ENCODE results near the gene BARX2.

The BARX2 gene

DNA sequence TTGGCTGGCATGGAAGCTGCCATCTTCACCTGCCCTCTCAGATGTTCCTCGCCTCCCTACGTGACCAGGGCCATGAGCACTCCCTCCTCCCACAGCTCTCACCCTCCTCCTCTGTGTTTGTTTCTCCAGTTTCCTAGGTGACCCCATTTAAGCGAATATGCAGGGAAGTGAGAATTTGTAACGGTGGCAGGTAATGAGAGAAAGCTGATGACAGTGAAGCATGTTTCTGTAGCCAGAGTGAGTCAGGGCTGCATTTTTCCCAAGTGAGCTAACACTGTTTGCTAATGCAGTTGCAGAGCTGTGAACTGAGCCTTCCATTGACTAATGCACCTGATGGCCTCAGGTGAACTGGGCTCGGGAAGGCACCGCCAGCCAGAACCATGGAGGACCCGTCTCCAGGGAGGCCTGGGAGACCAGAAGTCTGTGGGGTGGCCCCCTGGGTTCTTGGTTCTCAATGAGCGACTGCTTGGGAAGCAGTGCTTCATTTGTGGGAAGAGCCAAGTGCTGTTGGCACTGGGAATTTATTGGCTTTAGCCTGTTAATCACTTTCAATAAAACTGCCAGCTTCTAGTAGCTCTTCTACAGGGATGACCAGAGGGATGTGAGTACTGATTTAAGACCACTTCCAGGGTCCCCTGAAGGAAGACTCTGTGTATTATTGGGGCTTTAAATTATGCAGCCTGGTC is 64.5 kb downstream of the BARX2 start:
- DNase-seq (ENCODE audit: low read depth), result no peak

- DNase-seq (ENCODE audit: low read depth), result no peak
These were observed 66.5 kb downstream of the BARX2 start for GRCh38 chr11:129442171-129442570.

GRCh38 chr11:129443276-129443675 is 67.6 kb downstream of the BARX2 start:
- no peak for DNase-seq (ENCODE audit: low read depth)

DNA sequence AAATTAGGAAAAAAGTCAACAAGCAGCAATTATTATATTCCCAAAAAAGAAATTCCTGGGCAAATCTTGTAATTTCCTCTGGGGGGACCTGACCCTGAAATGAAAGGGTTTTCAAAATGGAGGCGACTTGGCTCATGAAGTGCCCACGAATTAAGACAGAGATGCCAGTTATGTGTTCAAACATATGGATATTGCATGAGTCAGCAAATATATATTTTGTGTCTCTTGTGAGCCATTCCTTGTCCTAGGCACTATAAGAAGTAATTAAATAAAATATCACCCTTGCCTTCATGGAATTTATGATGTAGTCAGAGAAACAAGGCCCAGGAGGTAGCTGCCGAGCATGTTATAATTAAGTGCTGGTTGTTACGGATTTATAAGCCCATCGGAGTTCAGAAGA is 68.6 kb downstream of the BARX2 start:
- DNase-seq (ENCODE audit: low read depth), result no peak

GRCh38 chr11:129445226-129445625 is 69.6 kb downstream of the BARX2 start:
- DNase-seq (ENCODE audit: low read depth), result no peak

- no peak for DNase-seq (ENCODE audit: low read depth)
These were observed 70.9 kb downstream of the BARX2 start for GRCh38 chr11:129446572-129446971.

- DNase-seq (ENCODE audit: low read depth), result no peak
These were observed 72.1 kb downstream of the BARX2 start for GRCh38 chr11:129447654-129448239.

DNA sequence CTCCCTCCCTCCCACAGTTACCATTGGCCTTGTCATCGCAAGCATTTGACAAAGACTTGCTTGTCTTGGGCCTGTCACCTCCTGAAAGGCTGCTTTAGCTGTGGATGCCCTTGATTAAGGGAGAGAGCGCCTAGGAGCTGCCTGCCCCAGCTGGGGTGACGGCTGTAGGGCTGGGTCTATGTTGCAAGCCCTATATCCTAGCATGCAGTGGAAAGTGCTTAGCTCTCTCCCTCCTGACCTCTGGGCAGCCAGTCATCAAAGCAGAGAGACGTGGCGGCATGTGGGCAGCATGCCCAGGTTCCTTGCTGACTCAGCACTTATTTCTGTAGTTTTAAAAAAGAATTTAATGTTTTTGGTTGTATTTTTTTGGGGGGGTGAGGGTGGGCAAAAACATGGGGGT is 75.9 kb downstream of the BARX2 start:
- no peak for DNase-seq (ENCODE audit: low read depth)

DNA sequence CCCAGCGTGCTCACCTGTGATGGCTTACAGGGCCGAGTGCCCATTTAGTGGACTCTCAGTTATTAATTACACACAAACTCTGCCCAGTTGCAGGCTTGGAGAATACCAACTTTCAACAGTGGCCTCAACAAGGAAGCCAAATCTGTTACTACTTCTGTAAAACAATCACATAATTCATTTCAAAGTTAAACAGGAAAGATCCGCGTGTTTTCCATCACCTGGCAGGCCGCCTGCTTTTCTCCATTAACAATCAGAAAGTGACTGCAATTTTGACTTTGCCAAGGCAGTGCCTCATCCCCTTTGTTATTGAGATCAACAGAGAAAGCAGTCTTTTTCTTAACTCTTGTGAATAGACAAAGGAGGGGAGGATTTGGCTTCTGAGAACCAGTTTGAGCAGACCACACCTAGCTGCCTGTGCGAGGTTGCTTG is 77.7 kb downstream of the BARX2 start:
- DNase-seq (ENCODE audit: low read depth), result no peak

GRCh38 chr11:129455101-129455500 is 79.5 kb downstream of the BARX2 start:
- DNase-seq (ENCODE audit: low read depth), result no peak

GRCh38 chr11:129455756-129456655 is 80.4 kb downstream of the BARX2 start:
- DNase-seq (ENCODE audit: low read depth), result no peak

DNA sequence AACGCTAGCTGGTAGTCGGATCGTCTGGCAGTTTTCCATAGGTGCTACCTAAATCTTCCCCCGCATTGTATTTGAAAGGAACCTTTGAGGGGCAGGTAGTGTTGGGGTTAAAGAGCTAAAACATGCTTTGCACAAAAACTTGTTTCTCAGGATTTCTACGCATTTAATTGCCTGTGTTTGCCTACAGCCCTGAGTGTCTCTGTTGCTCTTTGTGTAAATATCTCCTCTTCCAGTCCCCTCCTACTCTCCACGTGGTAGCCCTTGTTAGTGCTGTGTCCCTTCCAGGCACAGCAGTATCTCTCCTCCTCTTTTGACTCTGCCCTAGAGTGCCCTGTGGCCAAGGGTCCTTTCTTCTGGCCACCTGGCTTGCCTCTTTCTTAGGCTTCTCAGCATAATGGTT is 81.7 kb downstream of the BARX2 start:
- no peak for DNase-seq (ENCODE audit: low read depth)

GRCh38 chr11:129458278-129458677 is 82.6 kb downstream of the BARX2 start:
- DNase-seq (ENCODE audit: low read depth), result no peak

DNA sequence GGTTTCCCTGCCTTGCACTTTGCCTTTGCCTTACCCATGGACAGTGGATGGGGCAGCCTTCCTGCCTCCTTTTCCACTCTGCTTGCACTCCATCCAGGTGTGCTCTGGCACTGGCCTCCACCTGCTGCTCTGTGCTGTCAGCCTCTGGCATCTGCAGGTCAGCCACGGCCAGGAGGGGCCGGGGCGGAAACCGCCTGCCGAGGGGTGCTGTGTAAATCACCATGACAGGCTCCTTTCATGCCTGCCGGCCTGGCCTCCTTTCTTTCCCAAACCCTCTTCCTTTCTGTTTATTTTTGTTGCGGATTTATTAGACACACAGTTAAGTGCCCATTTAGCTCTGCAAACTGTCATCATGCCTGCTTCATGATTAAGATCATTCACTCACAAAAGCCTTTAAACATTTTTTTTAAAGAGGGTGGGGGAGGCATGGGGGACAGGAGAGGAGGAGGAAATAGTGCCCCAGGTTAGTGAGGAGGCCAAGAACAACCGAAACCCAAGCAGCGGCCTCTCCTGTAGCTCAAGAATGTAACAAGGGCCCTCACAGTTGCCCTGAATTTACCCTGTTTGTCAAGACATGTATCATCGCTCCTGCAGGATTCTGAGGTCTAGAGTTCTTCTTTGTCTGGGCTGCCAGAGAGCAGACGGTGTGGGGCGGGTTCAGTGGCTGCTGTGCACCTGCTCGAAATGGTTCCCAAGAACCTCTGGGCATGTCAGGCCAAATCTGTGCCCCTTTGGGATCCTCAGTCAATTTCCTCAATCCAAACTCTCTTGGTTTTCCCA is 83.3 kb downstream of the BARX2 start:
- no peak for DNase-seq (ENCODE audit: low read depth)

DNA sequence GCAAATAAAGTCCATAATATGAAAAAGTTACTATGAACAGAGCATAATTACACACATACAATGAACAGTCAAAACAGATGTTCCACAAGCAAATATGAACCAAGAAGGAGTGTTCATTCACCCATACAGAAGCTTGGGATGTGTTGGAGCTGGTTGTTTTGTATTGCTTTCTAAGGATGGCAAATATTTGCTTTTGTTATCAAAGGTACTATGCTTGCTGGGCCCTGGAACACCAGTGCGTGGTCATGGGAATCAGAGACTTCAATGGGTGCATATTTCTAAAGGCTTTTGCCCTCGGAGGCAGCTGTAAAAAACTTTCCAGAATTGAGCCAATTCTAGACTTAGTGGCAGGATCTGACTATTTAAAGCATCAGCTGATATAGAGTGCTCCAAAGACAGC is 85.1 kb downstream of the BARX2 start:
- DNase-seq (ENCODE audit: low read depth), result no peak

DNA sequence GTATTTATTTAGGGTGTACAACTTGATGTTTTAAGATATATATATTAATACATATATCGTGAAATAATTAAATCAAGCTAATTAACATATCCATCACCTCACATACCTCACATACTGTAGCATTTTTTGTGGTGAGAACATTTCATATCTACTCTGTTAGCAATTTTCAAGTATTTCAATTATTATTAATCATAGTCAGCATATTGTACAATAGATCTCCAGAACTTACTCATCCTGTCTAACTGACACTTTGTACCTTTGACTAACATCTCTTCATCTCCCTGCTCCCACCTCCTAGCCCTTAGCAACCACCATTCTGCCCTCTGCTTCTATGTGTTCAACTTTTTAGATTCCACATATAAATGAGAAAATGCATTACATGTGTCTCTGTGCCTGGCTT is 108.4 kb downstream of the BARX2 start:
- no peak for DNase-seq (ENCODE audit: low read depth)

GRCh38 chr11:129489249-129489648 is 113.6 kb downstream of the BARX2 start:
- no peak for DNase-seq (ENCODE audit: low read depth)

DNA sequence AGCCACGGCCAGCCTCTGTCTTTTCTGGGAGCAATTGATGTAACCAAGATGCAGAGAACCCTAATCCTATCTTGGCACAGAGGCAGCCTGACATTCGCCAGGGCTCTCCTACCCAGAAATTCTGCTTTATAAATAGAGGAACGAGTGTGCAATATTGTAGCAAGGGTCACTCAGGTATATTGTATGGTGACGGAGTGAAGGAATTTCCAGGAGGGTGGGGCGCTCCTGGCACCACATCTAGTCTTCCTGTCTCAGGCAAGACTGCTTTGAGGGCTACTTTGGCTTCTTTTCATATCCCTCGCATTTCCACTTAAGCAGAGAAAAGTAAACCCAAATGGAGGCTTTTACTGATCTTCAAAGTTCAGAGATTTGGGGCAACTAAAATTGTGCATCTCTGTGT is 114.4 kb downstream of the BARX2 start:
- DNase-seq (ENCODE audit: low read depth), result no peak

GRCh38 chr11:129493746-129494145 is 118.1 kb downstream of the BARX2 start:
- no peak for DNase-seq (ENCODE audit: low read depth)
